Cerebellar nuclear complex (tissue), 1 donor: ENCODE measurements around the gene HLA-DQA2.
"Not testable (repeated sequence)": the region's sequence is repeated elsewhere in the genome, so short reads cannot be mapped to it uniquely, and the experiment has no call there.

Source experiments
- DNase-seq, 2 experiments: peaks; one replicate each; lab custom pipeline; 2025; lab: John Stamatoyannopoulos, UW

The HLA-DQA2 gene

DNA sequence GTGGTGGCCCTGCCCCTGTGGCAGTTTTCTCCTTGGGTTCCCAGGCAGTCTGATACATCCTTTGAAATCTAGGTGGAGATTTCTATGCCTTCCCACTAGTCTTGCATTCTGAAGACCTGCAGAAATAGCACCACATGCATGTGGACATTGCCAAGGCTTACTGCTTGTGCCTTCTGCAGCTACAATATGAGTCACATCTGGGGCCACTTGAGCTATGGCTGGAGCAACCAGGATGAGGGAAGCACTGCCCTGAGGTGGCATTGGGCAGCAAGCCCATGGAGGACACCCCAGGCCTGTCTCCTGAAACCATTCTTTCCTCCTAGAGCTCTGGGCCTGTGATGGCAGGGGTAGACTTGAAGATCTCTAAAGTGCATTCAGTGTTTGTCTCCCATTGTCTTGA is 37.8 kb downstream of the HLA-DQA2 start:
- no peak for DNase-seq

- not testable (repeated sequence) for DNase-seq
Measured at GRCh38 chr6:32782923-32783322, 41.7 kb downstream of the HLA-DQA2 start.

- no peak for DNase-seq
Measured at GRCh38 chr6:32785781-32786533, 44.8 kb downstream of the HLA-DQA2 start.

GRCh38 chr6:32790306-32790705 is 49.1 kb downstream of the HLA-DQA2 start:
- no peak for DNase-seq

DNA sequence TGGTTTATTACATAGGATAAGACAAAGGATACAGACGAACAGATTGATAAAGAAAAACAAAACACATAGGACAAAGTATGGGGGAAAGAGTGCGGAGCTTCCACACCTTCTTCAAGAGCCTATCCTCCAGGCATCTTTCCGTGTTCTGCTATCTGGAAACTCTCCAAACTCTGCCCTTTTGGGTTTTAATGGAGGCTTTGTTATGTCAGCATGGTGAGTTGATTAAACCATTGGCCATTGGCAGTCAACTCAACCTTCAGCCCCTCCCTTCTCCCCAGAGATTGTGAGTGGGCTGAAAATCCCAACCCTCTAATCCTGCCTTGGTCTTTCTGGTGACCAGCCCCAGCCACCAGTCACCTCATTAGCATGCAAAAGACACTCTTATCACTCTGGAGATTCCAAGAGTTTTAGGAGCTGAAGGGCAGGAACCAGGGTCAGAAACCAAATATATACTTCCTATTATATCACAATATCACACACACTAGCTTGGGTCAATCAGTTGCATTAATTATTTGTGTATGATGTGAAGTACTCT is 51.8 kb downstream of the HLA-DQA2 start:
- DNase-seq: no peak

DNA sequence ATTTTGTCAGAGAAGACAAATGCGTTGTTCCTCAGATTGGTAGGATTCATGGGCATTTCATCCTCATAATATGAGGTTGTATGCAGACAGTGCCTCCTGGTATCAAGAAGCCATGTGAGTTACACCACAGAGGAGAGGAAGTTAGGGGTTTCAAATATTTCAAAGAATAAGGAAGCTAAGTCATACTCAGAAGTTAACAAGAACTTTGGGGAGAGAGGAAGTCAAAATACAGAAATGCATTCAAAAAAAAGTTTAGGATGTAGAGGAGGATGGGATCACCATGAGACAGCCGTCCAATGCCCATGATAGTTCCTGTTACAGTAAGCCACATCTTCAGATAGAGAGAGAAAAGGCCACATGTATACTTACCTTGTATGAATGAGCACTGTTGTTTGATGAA is 53.3 kb downstream of the HLA-DQA2 start:
- DNase-seq: no peak
